SU-DHL-6 (cell line): ENCODE results near the gene NUTM2G.
"Not testable (repeated sequence)": the region's sequence is repeated elsewhere in the genome, so short reads cannot be mapped to it uniquely, and the experiment has no call there.

Experiments used
- EZH2phosphoT487 ChIP-seq: fragments of 200-600 bp; sonication (generic), shearing (Covaris generic); conservative IDR thresholded peaks from 2 replicates; pipeline ENCODE4 v1.6.1; 2018; ENCODE audit warnings: mild to moderate bottlenecking, antibody characterized with exemption, low read length, moderate library complexity, mixed read lengths
- TF ChIP-seq, protein P1 (sequence below): fragments of 200-600 bp; sonication (generic); IDR thresholded peaks from one replicate; pipeline ENCODE4 v1.5.1; 2017; ENCODE audit warnings: antibody characterized with exemption, mild to moderate bottlenecking, low read length, moderate library complexity; ENCODE audit not compliant: insufficient read depth, poor library complexity, severe bottlenecking

- TF ChIP-seq, protein P1, sequence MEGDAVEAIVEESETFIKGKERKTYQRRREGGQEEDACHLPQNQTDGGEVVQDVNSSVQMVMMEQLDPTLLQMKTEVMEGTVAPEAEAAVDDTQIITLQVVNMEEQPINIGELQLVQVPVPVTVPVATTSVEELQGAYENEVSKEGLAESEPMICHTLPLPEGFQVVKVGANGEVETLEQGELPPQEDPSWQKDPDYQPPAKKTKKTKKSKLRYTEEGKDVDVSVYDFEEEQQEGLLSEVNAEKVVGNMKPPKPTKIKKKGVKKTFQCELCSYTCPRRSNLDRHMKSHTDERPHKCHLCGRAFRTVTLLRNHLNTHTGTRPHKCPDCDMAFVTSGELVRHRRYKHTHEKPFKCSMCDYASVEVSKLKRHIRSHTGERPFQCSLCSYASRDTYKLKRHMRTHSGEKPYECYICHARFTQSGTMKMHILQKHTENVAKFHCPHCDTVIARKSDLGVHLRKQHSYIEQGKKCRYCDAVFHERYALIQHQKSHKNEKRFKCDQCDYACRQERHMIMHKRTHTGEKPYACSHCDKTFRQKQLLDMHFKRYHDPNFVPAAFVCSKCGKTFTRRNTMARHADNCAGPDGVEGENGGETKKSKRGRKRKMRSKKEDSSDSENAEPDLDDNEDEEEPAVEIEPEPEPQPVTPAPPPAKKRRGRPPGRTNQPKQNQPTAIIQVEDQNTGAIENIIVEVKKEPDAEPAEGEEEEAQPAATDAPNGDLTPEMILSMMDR, result not testable (repeated sequence)
- TF ChIP-seq EZH2phosphoT487, result not testable (repeated sequence)
Measured at GRCh38 chr9:96967591-96967990, 38.9 kb downstream of the NUTM2G start.
